HEK293T (cell line): ENCODE data around the gene UPK3B.
A peak's percentile ranks its signal among the peaks of the same experiment; 100 is the strongest.
"Not testable (repeated sequence)": the region's sequence is repeated elsewhere in the genome, so short reads cannot be mapped to it uniquely, and the experiment has no call there.

ENCODE experiments used
- CTCF ChIA-PET: fragments of 350-600 bp; formaldehyde crosslinking; extraction: SDS; loops from one replicate; lab custom pipeline; 2021; ENCODE audit warnings: antibody characterized with exemption, inconsistent platforms; lab: Yijun Ruan, JAX
- POLR2A ChIA-PET: fragments of 350-600 bp; formaldehyde crosslinking; extraction: SDS; loops from one replicate; lab custom pipeline; 2020; ENCODE audit warnings: antibody characterized with exemption, inconsistent platforms; lab: Yijun Ruan, JAX
- DNase-seq: peaks from one replicate; pipeline ENCODE4 v3.0.0; 2012; ENCODE audit warnings: mixed read lengths; ENCODE audit errors: extremely low spot score
- L3MBTL2 ChIP-seq: fragments of 450-650 bp; conservative IDR thresholded peaks from 2 replicates; pipeline ENCODE4 v1.6.1; 2016; ENCODE audit warnings: mild to moderate bottlenecking

Gene UPK3B

DNA sequence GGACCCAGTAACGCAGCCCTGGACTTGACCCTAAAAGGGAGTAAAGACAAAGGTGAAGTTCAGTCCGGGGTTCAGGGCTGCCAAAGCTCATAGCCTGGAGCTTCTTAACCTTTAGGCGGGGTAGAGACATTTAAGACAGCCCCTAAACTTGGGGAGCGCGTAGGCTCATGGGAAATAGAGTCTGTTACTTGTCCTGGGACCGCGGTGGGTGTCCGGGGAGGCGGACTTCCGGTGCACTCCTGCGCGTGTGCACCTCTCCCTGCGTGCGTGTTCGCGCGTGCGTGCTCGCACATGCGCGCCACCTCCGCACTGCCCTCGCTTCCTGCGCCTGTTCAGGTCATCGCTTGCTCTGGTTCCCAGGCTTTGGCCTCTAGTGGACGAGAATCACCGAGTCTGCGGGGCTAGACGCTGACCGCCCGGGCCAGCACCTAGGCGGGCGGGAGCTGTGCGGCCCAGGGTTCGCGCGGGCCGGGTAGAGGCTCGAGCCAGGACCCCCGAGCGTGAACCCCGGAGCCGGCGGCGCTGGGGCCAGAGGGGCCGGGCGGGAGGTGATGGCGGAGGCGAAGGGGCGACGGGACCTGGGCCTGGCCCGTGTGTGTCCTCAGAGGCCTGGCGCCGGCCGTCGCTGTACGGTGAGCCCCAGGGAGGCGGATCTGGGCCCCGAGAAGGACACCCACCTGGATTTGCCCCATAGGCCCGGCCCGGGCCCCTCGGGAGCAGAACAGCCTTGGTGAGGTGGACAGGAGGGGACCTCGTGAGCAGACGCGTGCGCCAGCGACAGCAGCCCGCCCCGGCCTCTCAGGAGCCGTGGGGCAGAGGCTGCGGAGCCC is 38.9 kb downstream of the UPK3B start:
- TF ChIP-seq L3MBTL2 = peak; percentile 64; the same call in 1 of the 2 replicates
- POLR2A ChIA-PET = interaction anchor here (0.8 kb wide), 1 partner anchor 573 kb away, joined by 3 read pairs; the partner anchor contains the start of gene CCDC146
- CTCF ChIA-PET = not testable (repeated sequence)
- DNase-seq = peak; percentile 72

- POLR2A ChIA-PET, DNase-seq, CTCF ChIA-PET: not testable (repeated sequence)
These were observed 39.5 kb downstream of the UPK3B start for GRCh38 chr7:76549855-76550248.

DNA sequence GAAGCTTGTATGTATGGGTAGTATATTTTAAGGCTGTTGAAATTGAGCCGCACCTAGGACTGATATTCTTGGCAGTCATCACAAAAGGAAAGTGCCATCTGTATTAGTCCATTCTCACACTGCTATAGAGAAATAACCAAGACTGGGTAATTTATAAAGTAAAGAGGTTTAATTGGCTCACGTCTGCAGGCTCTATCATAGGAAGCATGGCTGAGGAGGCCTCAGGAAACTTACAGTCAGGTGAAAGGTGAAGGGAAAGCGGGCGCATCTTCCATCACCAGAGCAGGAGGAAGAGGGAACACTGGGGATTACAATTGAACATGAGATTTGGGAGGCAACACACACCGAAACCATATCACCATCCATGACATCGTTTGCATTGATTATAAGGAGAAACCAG is 41.6 kb downstream of the UPK3B start:
- POLR2A ChIA-PET, CTCF ChIA-PET, DNase-seq: not testable (repeated sequence)

- CTCF ChIA-PET, DNase-seq, POLR2A ChIA-PET: not testable (repeated sequence)
These were observed 49.3 kb downstream of the UPK3B start for GRCh38 chr7:76559685-76560084.

GRCh38 chr7:76560157-76560556 is 49.8 kb downstream of the UPK3B start:
- DNase-seq, CTCF ChIA-PET, POLR2A ChIA-PET: not testable (repeated sequence)

DNA sequence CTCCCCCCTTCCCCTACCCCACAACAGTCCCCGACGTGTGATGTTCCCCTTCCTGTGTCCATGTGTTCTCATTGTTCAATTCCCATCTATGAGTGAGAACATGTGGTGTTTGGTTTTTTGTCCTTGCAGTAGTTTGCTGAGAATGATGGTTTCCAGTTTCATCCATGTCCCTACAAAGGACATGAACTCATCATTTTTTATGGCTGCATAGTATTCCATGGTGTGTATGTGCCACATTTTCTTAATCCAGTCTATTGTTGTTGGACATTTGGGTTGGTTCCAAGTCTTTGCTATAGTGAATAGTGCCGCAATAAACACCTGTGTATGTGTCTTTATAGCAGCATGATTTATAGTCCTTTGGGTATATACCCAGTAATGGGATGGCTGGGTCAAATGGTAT is 51.0 kb downstream of the UPK3B start:
- CTCF ChIA-PET, DNase-seq, POLR2A ChIA-PET: not testable (repeated sequence)

GRCh38 chr7:76565001-76565400 is 54.6 kb downstream of the UPK3B start:
- POLR2A ChIA-PET = not testable (repeated sequence)

More at GRCh38 chr7:76565001-76565400, 54.6 kb downstream of the UPK3B start:
- CTCF ChIA-PET, DNase-seq: not testable (repeated sequence)
